HEK293T (cell line): Measurements from ENCODE around the gene KPNA1.

Experiments
- CTCF ChIA-PET: fragments of 350-600 bp; formaldehyde crosslinking; extraction: SDS; loops from one replicate; lab custom pipeline; 2021; ENCODE audit warnings: antibody characterized with exemption, inconsistent platforms; lab: Yijun Ruan, JAX
- POLR2A ChIA-PET: fragments of 350-600 bp; formaldehyde crosslinking; extraction: SDS; loops from one replicate; lab custom pipeline; 2020; ENCODE audit warnings: antibody characterized with exemption, inconsistent platforms; lab: Yijun Ruan, JAX
- DNase-seq: peaks from one replicate; pipeline ENCODE4 v3.0.0; 2012; ENCODE audit warnings: mixed read lengths; ENCODE audit errors: extremely low spot score
- ARNT ChIP-seq: fragments of 450-650 bp; IDR thresholded peaks from 2 replicates; pipeline ENCODE4 v1.6.1; 2017; ENCODE audit warnings: mild to moderate bottlenecking
- BHLHE40 ChIP-seq: fragments of 450-650 bp; IDR thresholded peaks from 2 replicates; pipeline ENCODE4 v1.6.1; 2016; ENCODE audit warnings: mild to moderate bottlenecking, moderate library complexity, borderline replicate concordance
- CTBP1 ChIP-seq: fragments of 450-650 bp; IDR thresholded peaks from 2 replicates; pipeline ENCODE4 v1.6.1; 2016; ENCODE audit warnings: borderline replicate concordance
- ELF4 ChIP-seq: fragments of 450-650 bp; IDR thresholded peaks from 2 replicates; pipeline ENCODE4 v1.6.1; 2017; ENCODE audit warnings: antibody characterized with exemption
- FOXA1 ChIP-seq: fragments of 450-650 bp; IDR thresholded peaks from 2 replicates; pipeline ENCODE4 v1.6.1; 2016; ENCODE audit warnings: mild to moderate bottlenecking
- FOXK2 ChIP-seq: fragments of 450-650 bp; IDR thresholded peaks from 2 replicates; pipeline ENCODE4 v1.6.1; 2016; ENCODE audit warnings: mild to moderate bottlenecking
- FOXM1 ChIP-seq: fragments of 450-650 bp; IDR thresholded peaks from 2 replicates; pipeline ENCODE4 v1.6.1; 2017; ENCODE audit warnings: mild to moderate bottlenecking, borderline replicate concordance
- HDGF ChIP-seq: fragments of 450-650 bp; IDR thresholded peaks from 2 replicates; pipeline ENCODE4 v1.6.1; 2017; ENCODE audit warnings: antibody characterized with exemption, borderline replicate concordance
- L3MBTL2 ChIP-seq: fragments of 450-650 bp; conservative IDR thresholded peaks from 2 replicates; pipeline ENCODE4 v1.6.1; 2016; ENCODE audit warnings: mild to moderate bottlenecking
- LEF1 ChIP-seq: fragments of 450-650 bp; IDR thresholded peaks from 2 replicates; pipeline ENCODE4 v1.6.1; 2017; ENCODE audit warnings: mild to moderate bottlenecking, borderline replicate concordance
- NFRKB ChIP-seq: fragments of 450-650 bp; IDR thresholded peaks from 2 replicates; pipeline ENCODE4 v1.6.1; 2016; ENCODE audit warnings: mild to moderate bottlenecking, moderate library complexity
- SP1 ChIP-seq: fragments of 450-650 bp; IDR thresholded peaks from 2 replicates; pipeline ENCODE4 v1.6.1; 2017
- SUZ12 ChIP-seq: fragments of 450-650 bp; IDR thresholded peaks from 2 replicates; pipeline ENCODE4 v1.6.1; 2016; ENCODE audit warnings: mild to moderate bottlenecking
- TARDBP ChIP-seq: fragments of 450-650 bp; IDR thresholded peaks from 2 replicates; pipeline ENCODE4 v1.6.1; 2016
- ZNF384 ChIP-seq: fragments of 450-650 bp; IDR thresholded peaks from 2 replicates; pipeline ENCODE4 v1.6.1; 2016
- TF ChIP-seq, protein P1 (sequence below): fragments of 450-650 bp; IDR thresholded peaks from 2 replicates; pipeline ENCODE4 v1.6.1; 2016

KPNA1 gene

GRCh38 chr3:122514123-122515019 lies at the start of gene KPNA1:
TSS of gene KPNA1 (minus strand) at chr3:122514939. CDS start at chr3:122496565, 18,374 bp downstream.
- ChIA-PET CTCF (no interaction called here), POLR2A (interaction anchor here (0.6 to 1.9 kb wide), 15 partner anchors 8 to 165 kb away, joined by 3 to 8 read pairs (median 3); partner anchors contain the start of genes DTX3L, FAM162A, PARP9 and WDR5B)
- TF ChIP-seq, protein P1, sequence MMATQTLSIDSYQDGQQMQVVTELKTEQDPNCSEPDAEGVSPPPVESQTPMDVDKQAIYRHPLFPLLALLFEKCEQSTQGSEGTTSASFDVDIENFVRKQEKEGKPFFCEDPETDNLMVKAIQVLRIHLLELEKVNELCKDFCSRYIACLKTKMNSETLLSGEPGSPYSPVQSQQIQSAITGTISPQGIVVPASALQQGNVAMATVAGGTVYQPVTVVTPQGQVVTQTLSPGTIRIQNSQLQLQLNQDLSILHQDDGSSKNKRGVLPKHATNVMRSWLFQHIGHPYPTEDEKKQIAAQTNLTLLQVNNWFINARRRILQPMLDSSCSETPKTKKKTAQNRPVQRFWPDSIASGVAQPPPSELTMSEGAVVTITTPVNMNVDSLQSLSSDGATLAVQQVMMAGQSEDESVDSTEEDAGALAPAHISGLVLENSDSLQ = no peak
- TF ChIP-seq L3MBTL2 = peak; percentile 71
- DNase-seq = peak; percentile 94

- POLR2A ChIA-PET = interaction anchor here (0.6 to 1.8 kb wide), 9 partner anchors 10 to 180 kb away, joined by 3 to 10 read pairs (median 3); partner anchors contain the start of genes FAM162A and KPNA1
- DNase-seq = peak; percentile 60
- TF ChIP-seq FOXK2 (no peak), FOXM1 (no peak), TARDBP (no peak), BHLHE40 (no peak), SP1 (no peak), L3MBTL2 (peak; percentile 95)
- CTCF ChIA-PET = interaction anchor here (0.8 to 1.0 kb wide), 2 partner anchors 115 to 463 kb away, joined by 4 to 5 read pairs; partner anchors contain the start of gene SEMA5B
Observed at GRCh38 chr3:122564155-122564912, 49.6 kb upstream of the KPNA1 start, which contains the start of the genes DTX3L and PARP9. TSS of gene DTX3L (plus strand) at chr3:122564338. CDS start at chr3:122564427, 89 bp downstream. TSS of gene PARP9 (minus strand) at chr3:122564300. CDS start at chr3:122559620, 4,680 bp downstream.

- ChIA-PET POLR2A (interaction anchor here (0.6 to 1.8 kb wide), 6 partner anchors 11 to 180 kb away, joined by 3 to 10 read pairs (median 4); partner anchors contain the start of genes FAM162A and KPNA1), CTCF (no interaction called here)
- no peak for DNase-seq
- TF ChIP-seq LEF1 (no peak), L3MBTL2 (no peak), ELF4 (no peak), ZNF384 (no peak), SP1 (no peak), HDGF (no peak), TARDBP (no peak), CTBP1 (no peak), ARNT (no peak), FOXK2 (no peak), SUZ12 (no peak), NFRKB (no peak), FOXM1 (no peak)
- TF ChIP-seq, protein P1 = no peak
Observed at GRCh38 chr3:122563717-122564025, 48.9 kb upstream of the KPNA1 start.

DNA sequence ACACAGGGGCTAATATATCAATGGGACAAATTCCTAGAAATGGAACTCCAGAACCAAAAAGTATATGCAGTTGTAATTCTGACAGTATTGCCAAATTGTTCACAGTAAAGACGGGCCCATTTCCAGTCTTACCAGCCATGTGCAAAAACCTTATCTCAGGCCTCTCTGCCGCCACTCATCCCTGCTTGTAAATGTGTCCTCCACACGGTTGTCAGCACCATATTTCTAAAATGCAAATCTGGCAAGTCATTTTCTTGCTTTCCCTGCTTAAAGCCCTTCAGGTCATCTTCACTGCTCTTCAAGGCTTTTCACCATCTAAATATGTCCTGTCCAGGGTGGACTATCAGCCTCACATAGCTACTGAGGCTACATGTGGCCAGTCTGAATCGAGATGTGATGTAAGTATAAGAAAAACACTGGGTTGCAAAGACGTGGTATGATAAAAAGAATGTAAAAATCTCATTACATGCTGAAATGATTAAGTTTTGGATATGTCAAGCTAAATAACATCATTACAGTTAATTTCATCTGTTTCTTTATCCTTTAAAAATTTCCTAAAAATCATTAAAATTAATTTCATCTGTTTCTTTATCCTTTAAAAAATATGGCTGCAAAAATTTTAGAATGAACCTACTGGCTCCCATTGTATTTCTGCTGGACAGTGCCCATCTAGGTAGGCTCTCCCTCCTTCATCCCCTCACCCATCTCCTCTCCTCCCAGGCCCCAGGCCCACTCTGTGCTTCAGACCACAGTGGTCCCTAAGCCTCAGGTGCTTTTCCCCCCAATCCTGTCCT lies 48.4 kb upstream of the KPNA1 start:
- POLR2A ChIA-PET = no interaction called here
- CTCF ChIA-PET = no interaction called here
- TF ChIP-seq CTBP1 (no peak), NFRKB (no peak), SUZ12 (no peak), BHLHE40 (no peak), SP1 (no peak), FOXA1 (no peak), FOXM1 (no peak), ELF4 (no peak), L3MBTL2 (no peak), FOXK2 (no peak)
- TF ChIP-seq, protein P1 = no peak
- DNase-seq = no peak

- CTCF ChIA-PET = interaction anchor here (1.3 kb wide), 1 partner anchor 118 kb away, joined by 5 read pairs; no protein-coding TSS in a partner anchor
- peak; percentile 41 for DNase-seq
- POLR2A ChIA-PET = no interaction called here
- TF ChIP-seq TARDBP (no peak), CTBP1 (no peak), FOXM1 (no peak), SP1 (no peak), ZNF384 (no peak), LEF1 (no peak), BHLHE40 (no peak), FOXK2 (no peak), L3MBTL2 (no peak), FOXA1 (no peak), SUZ12 (no peak), ELF4 (no peak), NFRKB (no peak)
Observed at GRCh38 chr3:122560680-122561079, 45.9 kb upstream of the KPNA1 start.
